AG04449 (cell line): ENCODE data around the gene CDHR3.

ENCODE experiments used
- CTCF ChIA-PET: fragments of 350-600 bp; formaldehyde crosslinking; extraction: SDS; loops from one replicate; lab custom pipeline; 2021; ENCODE audit warnings: antibody characterized with exemption; lab: Yijun Ruan, JAX
- POLR2A ChIA-PET: fragments of 400-600, 350-600 bp; formaldehyde crosslinking; extraction: SDS; loops from one replicate; lab custom pipeline; 2020; ENCODE audit warnings: antibody characterized with exemption, inconsistent platforms; lab: Yijun Ruan, JAX
- DNase-seq: peaks from one replicate; pipeline ENCODE4 v3.0.0-alpha.2; 2010; ENCODE audit warnings: low read depth, low spot score
- H3K4me3 ChIP-seq: 2 replicates; pipeline ENCODE4 v1.5.1; 2011; ENCODE audit warnings: low read depth, mild to moderate bottlenecking, control low read depth, low read length
- TF ChIP-seq, protein P1 (sequence below): IDR thresholded peaks from one replicate; pipeline ENCODE4 v1.5.1; 2011; ENCODE audit warnings: mild to moderate bottlenecking, moderate library complexity, low read length, control low read depth, inconsistent platforms; ENCODE audit not compliant: insufficient read depth; ENCODE audit errors: missing control alignments

CDHR3 gene

DNA sequence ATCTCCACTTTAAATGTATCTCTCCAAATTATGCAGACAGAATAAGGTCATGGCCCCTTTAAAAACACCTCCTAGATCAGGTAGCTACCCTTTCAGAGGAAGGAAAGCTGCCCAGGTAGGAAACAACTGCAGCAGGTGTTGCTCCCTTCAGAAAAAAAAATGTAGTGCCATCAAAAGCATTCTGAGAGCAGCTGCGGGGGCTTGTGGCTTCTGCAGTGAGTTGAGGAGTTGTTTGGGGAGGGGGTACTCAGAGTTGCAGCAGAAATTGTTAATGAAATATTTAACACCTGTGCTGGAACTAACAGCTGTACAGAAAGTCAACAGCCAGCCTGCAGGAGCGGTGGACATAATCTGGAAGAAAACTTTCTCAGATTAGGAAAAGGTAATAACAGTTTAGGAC lies 24.0 kb downstream of the CDHR3 start:
- TF ChIP-seq, protein P1, sequence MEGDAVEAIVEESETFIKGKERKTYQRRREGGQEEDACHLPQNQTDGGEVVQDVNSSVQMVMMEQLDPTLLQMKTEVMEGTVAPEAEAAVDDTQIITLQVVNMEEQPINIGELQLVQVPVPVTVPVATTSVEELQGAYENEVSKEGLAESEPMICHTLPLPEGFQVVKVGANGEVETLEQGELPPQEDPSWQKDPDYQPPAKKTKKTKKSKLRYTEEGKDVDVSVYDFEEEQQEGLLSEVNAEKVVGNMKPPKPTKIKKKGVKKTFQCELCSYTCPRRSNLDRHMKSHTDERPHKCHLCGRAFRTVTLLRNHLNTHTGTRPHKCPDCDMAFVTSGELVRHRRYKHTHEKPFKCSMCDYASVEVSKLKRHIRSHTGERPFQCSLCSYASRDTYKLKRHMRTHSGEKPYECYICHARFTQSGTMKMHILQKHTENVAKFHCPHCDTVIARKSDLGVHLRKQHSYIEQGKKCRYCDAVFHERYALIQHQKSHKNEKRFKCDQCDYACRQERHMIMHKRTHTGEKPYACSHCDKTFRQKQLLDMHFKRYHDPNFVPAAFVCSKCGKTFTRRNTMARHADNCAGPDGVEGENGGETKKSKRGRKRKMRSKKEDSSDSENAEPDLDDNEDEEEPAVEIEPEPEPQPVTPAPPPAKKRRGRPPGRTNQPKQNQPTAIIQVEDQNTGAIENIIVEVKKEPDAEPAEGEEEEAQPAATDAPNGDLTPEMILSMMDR = no peak
- CTCF ChIA-PET = interaction anchor here (1.9 kb wide), 1 partner anchor 226 kb away, joined by 5 read pairs; no protein-coding TSS in a partner anchor
- POLR2A ChIA-PET = no interaction called here

DNA sequence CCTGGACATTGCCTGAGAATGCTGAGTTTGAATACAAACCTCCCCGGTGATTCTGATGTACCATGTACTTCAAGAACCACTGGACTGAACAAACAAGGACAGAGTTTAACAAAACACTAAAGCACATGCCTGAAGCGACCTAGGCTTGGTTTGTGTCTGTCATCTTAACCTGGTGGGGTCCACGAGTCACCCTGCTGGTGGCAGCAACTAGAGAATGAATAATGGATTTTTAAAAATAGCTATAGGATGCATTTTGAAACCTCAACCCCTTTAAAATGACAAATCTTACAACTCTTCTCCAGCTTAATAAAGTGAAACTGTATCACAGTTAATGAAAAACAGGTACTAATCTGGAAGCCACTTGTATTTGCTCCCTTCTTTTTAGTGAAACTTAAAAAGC lies 25.2 kb downstream of the CDHR3 start:
- ChIA-PET CTCF (interaction anchor here (1.0 to 1.9 kb wide), 5 partner anchors 10 to 331 kb away, joined by 3 to 5 read pairs (median 4); no protein-coding TSS in a partner anchor), POLR2A (no interaction called here)
- TF ChIP-seq, protein P1 = no peak
- no peak overlapping the region for H3K4me3 ChIP-seq
- no peak for DNase-seq

More for the DNA sequence above, 24.0 kb downstream of the CDHR3 start:
- H3K4me3 ChIP-seq = no peak overlapping the region
- DNase-seq = no peak

DNA sequence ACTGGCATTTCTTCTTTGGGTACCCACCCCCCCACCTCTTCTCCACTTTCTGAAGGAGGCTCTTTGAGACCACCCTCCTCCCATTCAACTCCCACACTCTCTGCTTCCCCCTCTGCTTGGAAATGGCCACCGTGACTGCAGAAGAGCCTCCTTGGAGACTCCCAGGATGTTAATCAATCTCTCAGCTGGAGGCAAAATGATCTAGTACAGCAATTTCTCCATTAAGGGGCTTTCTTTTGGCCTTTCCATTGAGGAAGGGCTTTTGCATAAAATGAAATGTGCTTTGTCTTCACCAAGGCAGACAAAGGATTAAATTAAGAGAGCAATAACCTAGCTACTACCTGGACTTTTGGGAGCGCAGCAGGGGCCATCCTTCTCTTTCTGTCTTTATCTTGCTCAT lies 26.1 kb downstream of the CDHR3 start:
- POLR2A ChIA-PET = no interaction called here
- CTCF ChIA-PET = interaction anchor here (1.0 to 1.5 kb wide), 3 partner anchors 9 to 332 kb away, joined by 3 to 5 read pairs (median 4); no protein-coding TSS in a partner anchor

DNA sequence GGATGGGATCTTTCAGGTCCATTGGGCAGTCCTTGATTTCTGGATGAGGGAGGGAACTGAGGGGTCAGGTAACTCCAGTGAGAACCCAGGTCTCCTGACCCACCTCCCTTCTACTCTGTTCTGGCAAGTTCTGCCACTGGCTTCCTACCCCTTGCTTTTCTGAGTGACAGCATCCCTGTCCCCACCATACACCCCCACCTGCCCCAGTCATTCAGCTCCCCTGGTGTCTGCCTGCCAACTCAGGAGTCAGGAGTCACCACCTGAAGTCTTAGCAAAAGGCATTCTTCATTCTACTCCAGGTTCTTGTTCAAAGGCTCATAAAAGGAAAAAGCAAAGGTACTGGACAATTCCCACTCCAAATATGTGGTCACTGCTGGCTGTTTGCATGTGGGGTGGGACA lies 26.6 kb downstream of the CDHR3 start:
- CTCF ChIA-PET = interaction anchor here (0.9 to 1.5 kb wide), 4 partner anchors 9 to 162 kb away, joined by 3 to 5 read pairs (median 4); no protein-coding TSS in a partner anchor
- no peak for DNase-seq
- no peak overlapping the region for H3K4me3 ChIP-seq
- POLR2A ChIA-PET = no interaction called here
- TF ChIP-seq, protein P1 = no peak

More for the DNA sequence above, 26.1 kb downstream of the CDHR3 start:
- H3K4me3 ChIP-seq = no peak overlapping the region
- no peak for DNase-seq
- TF ChIP-seq, protein P1 = no peak

DNA sequence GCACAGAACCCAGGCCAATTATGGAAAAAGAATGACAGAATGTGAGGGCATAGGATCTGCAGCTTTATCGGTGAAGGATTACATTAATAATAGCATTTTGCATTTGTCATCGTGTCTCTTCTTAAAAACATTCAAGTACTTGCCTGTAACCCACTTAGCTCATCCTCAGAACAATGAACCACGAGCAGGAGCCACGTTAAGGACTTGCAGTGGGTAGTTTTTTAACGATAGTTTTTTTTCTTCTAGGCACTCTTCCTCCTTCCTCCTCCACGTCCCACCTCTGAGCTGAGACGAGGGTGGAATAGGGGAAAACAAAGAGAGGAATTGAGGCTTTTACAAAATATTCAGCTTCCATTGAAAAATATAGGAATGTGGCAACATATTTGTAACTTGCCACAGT lies 27.1 kb downstream of the CDHR3 start:
- TF ChIP-seq, protein P1 = no peak
- POLR2A ChIA-PET = interaction anchor here (0.6 kb wide), 1 partner anchor 214 kb away, joined by 3 read pairs; no protein-coding TSS in a partner anchor
- DNase-seq = no peak
- no peak overlapping the region for H3K4me3 ChIP-seq
- CTCF ChIA-PET = interaction anchor here (0.9 to 1.5 kb wide), 5 partner anchors 11 to 162 kb away, joined by 3 to 5 read pairs (median 3); no protein-coding TSS in a partner anchor

DNA sequence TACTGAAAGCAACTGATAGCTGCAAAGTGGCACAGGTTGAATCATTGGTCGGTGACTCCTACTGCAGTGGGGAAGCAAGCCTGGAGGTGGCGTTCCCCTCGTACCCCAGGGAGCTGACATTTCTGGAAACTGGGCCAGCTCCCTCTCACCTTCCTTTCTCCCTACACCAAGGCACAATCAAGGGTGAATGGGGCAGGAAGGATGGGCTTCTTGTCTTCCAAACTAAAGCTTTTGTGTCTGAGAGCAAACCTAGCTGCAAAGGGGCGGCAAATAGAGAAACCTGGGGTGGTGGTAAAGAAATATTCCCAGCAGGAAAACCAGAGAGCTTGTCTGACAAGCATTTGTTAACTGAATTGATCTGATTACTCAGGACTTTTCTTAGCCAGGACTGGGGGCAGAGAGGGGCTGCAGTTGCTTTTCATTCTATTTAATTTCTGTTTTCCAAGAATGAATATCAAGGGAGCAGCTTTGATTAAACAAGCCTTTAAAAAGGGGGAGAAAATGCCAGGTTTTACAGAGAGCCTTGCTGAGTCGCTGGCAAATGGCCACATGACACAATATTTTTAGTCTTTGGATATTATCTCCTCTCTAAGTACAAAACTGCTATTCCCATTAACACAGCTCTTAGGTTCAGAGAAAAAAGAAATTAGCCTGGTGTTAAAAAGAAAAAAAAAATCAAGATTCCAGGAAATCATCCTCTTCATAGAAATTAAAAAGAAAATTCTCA lies 27.8 kb downstream of the CDHR3 start:
- H3K4me3 ChIP-seq = no peak overlapping the region
- POLR2A ChIA-PET = interaction anchor here (0.6 kb wide), 1 partner anchor 214 kb away, joined by 3 read pairs; no protein-coding TSS in a partner anchor

More for the DNA sequence above, 27.8 kb downstream of the CDHR3 start:
- TF ChIP-seq, protein P1 = no peak
- CTCF ChIA-PET = interaction anchor here (0.9 to 1.5 kb wide), 6 partner anchors 10 to 161 kb away, joined by 3 to 5 read pairs (median 3); no protein-coding TSS in a partner anchor
- DNase-seq = no peak
